GM18508 (cell line): ENCODE results near the gene ARL11.
"Not testable (repeated sequence)": the region's sequence is repeated elsewhere in the genome, so short reads cannot be mapped to it uniquely, and the experiment has no call there.

ENCODE experiments used
- ATAC-seq: cut with Tn5 transposase; IDR thresholded peaks from one replicate; pipeline ENCODE4 v1.9.1; 2021; ENCODE audit warnings: moderate number of reproducible peaks; ENCODE audit not compliant: insufficient read depth, unreplicated experiment

ARL11 gene

GRCh38 chr13:49627831-49628652 lies at the start of gene ARL11:
TSS of gene ARL11 (plus strand) at chr13:49628507. CDS start at chr13:49630448, 1,941 bp downstream.
- ATAC-seq: no peak

GRCh38 chr13:49579501-49579900 lies 48.8 kb upstream of the ARL11 start:
- ATAC-seq: no peak

- ATAC-seq: no peak
Observed at GRCh38 chr13:49580980-49581680, 47.2 kb upstream of the ARL11 start.

- peak; percentile 21 for ATAC-seq
Observed at GRCh38 chr13:49584771-49585182, 43.5 kb upstream of the ARL11 start.

- peak; percentile 46 for ATAC-seq
Observed at GRCh38 chr13:49585220-49586157, 42.8 kb upstream of the ARL11 start, which contains the start of gene RCBTB1. TSS of gene RCBTB1 (minus strand) at chr13:49585558. CDS start at chr13:49567279, 18,279 bp downstream.

GRCh38 chr13:49586717-49587116 lies 41.6 kb upstream of the ARL11 start:
- ATAC-seq: no peak

- ATAC-seq: no peak
Observed at GRCh38 chr13:49587311-49587847, 40.9 kb upstream of the ARL11 start.

- ATAC-seq: not testable (repeated sequence)
Observed at GRCh38 chr13:49590714-49591113, 37.6 kb upstream of the ARL11 start.

GRCh38 chr13:49593876-49594275 lies 34.4 kb upstream of the ARL11 start:
- not testable (repeated sequence) for ATAC-seq

- no peak for ATAC-seq
Observed at GRCh38 chr13:49594576-49594975, 33.7 kb upstream of the ARL11 start.

- ATAC-seq: no peak
Observed at GRCh38 chr13:49596221-49596620, 32.1 kb upstream of the ARL11 start.

GRCh38 chr13:49597043-49597641 lies 31.2 kb upstream of the ARL11 start:
- no peak for ATAC-seq

- no peak for ATAC-seq
Observed at GRCh38 chr13:49602005-49602404, 26.3 kb upstream of the ARL11 start.

GRCh38 chr13:49602615-49603014 lies 25.7 kb upstream of the ARL11 start:
- not testable (repeated sequence) for ATAC-seq

GRCh38 chr13:49604570-49604969 lies 23.7 kb upstream of the ARL11 start:
- ATAC-seq: no peak

GRCh38 chr13:49606747-49607648 lies 21.3 kb upstream of the ARL11 start:
- no peak for ATAC-seq

GRCh38 chr13:49607761-49608160 lies 20.5 kb upstream of the ARL11 start:
- no peak for ATAC-seq

- no peak for ATAC-seq
Observed at GRCh38 chr13:49608651-49609331, 19.5 kb upstream of the ARL11 start.
